Mesothelial cell of epicardium (in vitro differentiated cells): ENCODE measurements around the gene SPRED2. TPM values are rescaled to one million over a fixed set of nuclear protein-coding genes. Genes with fewer than 3 reads are reported as not detected.

Experiments
- DNase-seq, 2 experiments: peaks; one replicate each; pipeline ENCODE4 v3.0.0; 2021; ENCODE audit warnings: low spot score in 2 of 2; ENCODE audit not compliant: unreplicated experiment in 2 of 2
- H3K27ac Mint-ChIP-seq: 2 replicates; pipeline ENCODE4 v1.8.0; 2021; ENCODE audit warnings: mixed read lengths
- H3K27me3 Mint-ChIP-seq: 2 replicates; pipeline ENCODE4 v1.8.0; 2021; ENCODE audit warnings: low read depth, mixed read lengths
- H3K36me3 Mint-ChIP-seq: 2 replicates; pipeline ENCODE4 v1.8.0; 2021; ENCODE audit warnings: mixed read lengths
- H3K4me1 Mint-ChIP-seq: 2 replicates; pipeline ENCODE4 v1.8.0; 2021; ENCODE audit warnings: mixed read lengths
- H3K4me3 Mint-ChIP-seq: 2 replicates; pipeline ENCODE4 v1.8.0; 2021; ENCODE audit warnings: mild to moderate bottlenecking, moderate library complexity, mixed read lengths
- H3K9me3 Mint-ChIP-seq: 2 replicates; pipeline ENCODE4 v1.8.0; 2021; ENCODE audit warnings: mixed read lengths
- CTCF ChIP-seq: fragments of 200-600 bp; sonication (generic); IDR thresholded peaks from one replicate; pipeline ENCODE4 v1.5.0; 2021; ENCODE audit warnings: antibody characterized with exemption; ENCODE audit not compliant: unreplicated experiment
- total RNA-seq: library from RNA; stranded (reverse); gene quantifications from 3 replicates; pipeline ENCODE4 v1.2.1, GENCODE V29; 2021

SPRED2 gene
- total RNA-seq, 1 donor from 2014 or later, result 31.5 TPM

- Mint-ChIP-seq H3K27ac (no peak overlapping the region), H3K27me3 (no peaks in the 10 kb centered on the region), H3K4me3 (no peak overlapping the region), H3K36me3 (no peaks in the 10 kb centered on the region), H3K4me1 (peaks cover 24% of the 10 kb centered on the region), H3K9me3 (no peaks in the 10 kb centered on the region)
- TF ChIP-seq CTCF, result no peak
- DNase-seq, result no peak
Observed at GRCh38 chr2:65388596-65389390, 43.6 kb downstream of the SPRED2 start.

- Mint-ChIP-seq H3K9me3 (no peaks in the 10 kb centered on the region), H3K4me1 (peaks cover 31% of the 10 kb centered on the region), H3K27ac (no peak overlapping the region), H3K36me3 (no peaks in the 10 kb centered on the region), H3K4me3 (no peak overlapping the region), H3K27me3 (no peaks in the 10 kb centered on the region)
- no peak for DNase-seq
- no peak for TF ChIP-seq CTCF
Observed at GRCh38 chr2:65388051-65388531, 44.3 kb downstream of the SPRED2 start.

- Mint-ChIP-seq H3K36me3 (no peaks in the 10 kb centered on the region), H3K27ac (no peak overlapping the region), H3K4me1 (peaks cover 42% of the 10 kb centered on the region), H3K27me3 (no peaks in the 10 kb centered on the region), H3K9me3 (no peaks in the 10 kb centered on the region), H3K4me3 (no peak overlapping the region)
- no peak for DNase-seq
- TF ChIP-seq CTCF, result no peak
Observed at GRCh38 chr2:65386989-65387388, 45.4 kb downstream of the SPRED2 start.

- TF ChIP-seq CTCF, result no peak
- Mint-ChIP-seq H3K4me1 (peaks cover 43% of the 10 kb centered on the region), H3K4me3 (no peak overlapping the region), H3K36me3 (no peaks in the 10 kb centered on the region), H3K9me3 (no peaks in the 10 kb centered on the region), H3K27me3 (no peaks in the 10 kb centered on the region), H3K27ac (no peak overlapping the region)
- DNase-seq, result no peak
Observed at GRCh38 chr2:65386344-65386743, 46.1 kb downstream of the SPRED2 start.

- Mint-ChIP-seq H3K4me3 (no peak overlapping the region), H3K36me3 (no peaks in the 10 kb centered on the region), H3K4me1 (peaks cover 33% of the 10 kb centered on the region), H3K27ac (peak overlapping the region; percentile 28), H3K27me3 (peaks cover 5% of the 10 kb centered on the region), H3K9me3 (no peaks in the 10 kb centered on the region)
- DNase-seq, result no peak
- no peak for TF ChIP-seq CTCF
Observed at GRCh38 chr2:65383541-65384488, 48.6 kb downstream of the SPRED2 start.
